Keratinocyte (primary cell): ENCODE data around the gene PTOV1. TPM values are rescaled to one million over a fixed set of nuclear protein-coding genes. Genes with fewer than 3 reads are reported as not detected.

Experiments
- DNase-seq: peaks from one replicate; pipeline ENCODE4 v3.0.0-alpha.2; 2011; ENCODE audit warnings: low read depth, missing footprints, low spot score
- FAIRE-seq: peaks from 2 replicates; lab custom pipeline; 2011; peaks lifted over from hg19 to GRCh38; lab: Jason Lieb, UNC
- H2AFZ ChIP-seq: 2 replicates; pipeline ENCODE4 v1.6.0; 2012; ENCODE audit warnings: low read length, control low read depth, inconsistent platforms; ENCODE audit not compliant: control insufficient read depth
- H3K27ac ChIP-seq: 2 replicates; pipeline ENCODE4 v1.5.1; 2011; ENCODE audit warnings: low read length; ENCODE audit not compliant: control insufficient read depth, insufficient read depth
- H3K27me3 ChIP-seq: 3 replicates; pipeline ENCODE4 v1.6.0; 2011; ENCODE audit warnings: low read length; ENCODE audit not compliant: control insufficient read depth, insufficient read depth; ENCODE audit errors: extremely low read depth
- H3K36me3 ChIP-seq, 2 experiments: 2 replicates in 1 of 2; 3 replicates in 1 of 2; pipeline ENCODE4 v1.5.1; 2011; ENCODE audit warnings: low read length in 2 of 2, mild to moderate bottlenecking in 1 of 2; ENCODE audit not compliant: control insufficient read depth in 2 of 2, insufficient read depth in 2 of 2; ENCODE audit errors: extremely low read depth in 1 of 2
- H3K4me1 ChIP-seq: 3 replicates; pipeline ENCODE4 v1.5.1; 2011; ENCODE audit warnings: low read length; ENCODE audit not compliant: control insufficient read depth, insufficient read depth; ENCODE audit errors: extremely low read depth
- H3K4me2 ChIP-seq: 3 replicates; pipeline ENCODE4 v1.6.0; 2011; ENCODE audit warnings: low read depth, low read length; ENCODE audit not compliant: control insufficient read depth, insufficient read depth; ENCODE audit errors: extremely low read depth
- H3K4me3 ChIP-seq, 3 experiments: fragments of 200-600 bp in 1 of 3; sonication (generic) in 1 of 3; 2 replicates in 2 of 3; 3 replicates in 1 of 3; pipeline ENCODE4 v1.5.1; 2011 to 2016; ENCODE audit warnings: low read length in 3 of 3, mild to moderate bottlenecking in 3 of 3, control low read depth in 2 of 3, inconsistent platforms in 1 of 3, low read depth in 1 of 3, mixed read lengths in 1 of 3, mixed run types in 1 of 3, moderate library complexity in 1 of 3; ENCODE audit not compliant: control insufficient read depth in 2 of 3, insufficient read depth in 2 of 3; ENCODE audit errors: extremely low read depth in 1 of 3
- H3K79me2 ChIP-seq: 2 replicates; pipeline ENCODE4 v1.6.0; 2012; ENCODE audit warnings: low read length; ENCODE audit not compliant: control insufficient read depth, insufficient read depth
- H3K9ac ChIP-seq: 3 replicates; pipeline ENCODE4 v1.6.0; 2011; ENCODE audit warnings: low read length; ENCODE audit not compliant: control insufficient read depth, insufficient read depth; ENCODE audit errors: extremely low read depth
- H3K9me1 ChIP-seq: 3 replicates; pipeline ENCODE4 v1.6.0; 2011; ENCODE audit warnings: low read length; ENCODE audit not compliant: control insufficient read depth, insufficient read depth; ENCODE audit errors: extremely low read depth
- H3K9me3 ChIP-seq: 2 replicates; pipeline ENCODE4 v1.5.1; 2012; ENCODE audit warnings: low read depth, low read length; ENCODE audit not compliant: control insufficient read depth
- H4K20me1 ChIP-seq: 3 replicates; pipeline ENCODE4 v1.6.0; 2011; ENCODE audit warnings: low read length; ENCODE audit not compliant: control insufficient read depth, insufficient read depth; ENCODE audit errors: extremely low read depth
- EZH2 ChIP-seq: IDR thresholded peaks from one replicate; pipeline ENCODE4 v1.6.1; 2012; ENCODE audit warnings: inconsistent platforms, mild to moderate bottlenecking, low read length, moderate library complexity
- dilution Hi-C: fragments of 300-500 bp; cut with MboI; formaldehyde crosslinking; loops from one replicate; pipeline ENCODE4 v1.7.0; 2020; ENCODE audit warnings: low sequenced_read_pairs; ENCODE audit not compliant: extremely low pct_ligation_motif_present
- polyA plus RNA-seq, 5 experiments: library from polyadenylated mRNA; depleted of rRNA in 3 of 5; stranded (reverse) in 3 of 5; stranded (forward) in 1 of 5; unstranded in 1 of 5; fragments of >200 nt; gene quantifications; 1 replicate in 1 of 5; 2 replicates in 3 of 5; 3 replicates in 1 of 5; pipeline versions ENCODE4 v1.2.1 to v1.2.3, GENCODE V29; 2011 to 2012; ENCODE audit warnings: missing spikeins in 2 of 5, low read depth in 1 of 5, low replicate concordance in 1 of 5
- TF ChIP-seq, protein P1 (sequence below), 3 experiments: IDR thresholded peaks in 1 of 3; conservative IDR thresholded peaks in 1 of 3; optimal IDR thresholded peaks in 1 of 3; 2 replicates in 2 of 3; 3 replicates in 1 of 3; pipeline versions ENCODE3 to v1.5.1; 2011; ENCODE audit warnings: low read length in 3 of 3, mild to moderate bottlenecking in 3 of 3, moderate library complexity in 2 of 3, control low read depth in 1 of 3, inconsistent platforms in 1 of 3; ENCODE audit not compliant: insufficient read depth in 2 of 3; ENCODE audit errors: extremely low read depth in 1 of 3

The PTOV1 gene
- polyA plus RNA-seq, 1 donor (not counting 4 experiments of a cell fraction or from before 2014, with no cell fraction given): 22.9 TPM

DNA sequence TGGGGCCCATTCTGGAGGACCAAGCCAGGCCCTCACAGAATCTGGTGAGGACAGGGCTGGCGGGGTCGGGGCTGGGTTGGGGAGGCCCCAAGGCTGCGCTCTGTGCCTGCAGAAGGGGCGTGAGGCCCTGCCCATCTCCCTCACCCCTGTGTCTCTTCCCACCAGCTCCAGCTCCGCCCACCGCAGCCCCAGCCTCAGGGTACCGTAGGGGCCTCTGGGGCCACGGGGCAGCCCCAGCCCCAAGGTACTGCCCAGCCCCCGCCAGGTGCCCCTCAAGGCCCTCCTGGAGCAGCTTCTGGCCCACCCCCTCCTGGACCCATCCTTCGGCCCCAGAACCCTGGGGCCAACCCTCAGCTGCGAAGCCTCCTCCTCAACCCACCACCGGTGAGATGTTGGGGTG lies 15.4 kb upstream of the PTOV1 start:
- Histone ChIP-seq H3K4me3 (no peak overlapping the region), H3K9me1 (no peaks in the 10 kb centered on the region), H3K79me2 (no peaks in the 10 kb centered on the region), H3K27me3 (no peaks in the 10 kb centered on the region), H3K27ac (no peak overlapping the region), H3K4me2 (no peak overlapping the region), H3K9me3 (no peaks in the 10 kb centered on the region), H3K4me1 (no peaks in the 10 kb centered on the region), H4K20me1 (no peaks in the 10 kb centered on the region), H3K36me3 (peaks cover 20 to 44% of the 10 kb centered on the region in 2 experiments), H3K9ac (no peak overlapping the region), H2AFZ (no peak overlapping the region)
- dilution Hi-C loops: no loop called here
- no peak for TF ChIP-seq EZH2
- TF ChIP-seq, protein P1, sequence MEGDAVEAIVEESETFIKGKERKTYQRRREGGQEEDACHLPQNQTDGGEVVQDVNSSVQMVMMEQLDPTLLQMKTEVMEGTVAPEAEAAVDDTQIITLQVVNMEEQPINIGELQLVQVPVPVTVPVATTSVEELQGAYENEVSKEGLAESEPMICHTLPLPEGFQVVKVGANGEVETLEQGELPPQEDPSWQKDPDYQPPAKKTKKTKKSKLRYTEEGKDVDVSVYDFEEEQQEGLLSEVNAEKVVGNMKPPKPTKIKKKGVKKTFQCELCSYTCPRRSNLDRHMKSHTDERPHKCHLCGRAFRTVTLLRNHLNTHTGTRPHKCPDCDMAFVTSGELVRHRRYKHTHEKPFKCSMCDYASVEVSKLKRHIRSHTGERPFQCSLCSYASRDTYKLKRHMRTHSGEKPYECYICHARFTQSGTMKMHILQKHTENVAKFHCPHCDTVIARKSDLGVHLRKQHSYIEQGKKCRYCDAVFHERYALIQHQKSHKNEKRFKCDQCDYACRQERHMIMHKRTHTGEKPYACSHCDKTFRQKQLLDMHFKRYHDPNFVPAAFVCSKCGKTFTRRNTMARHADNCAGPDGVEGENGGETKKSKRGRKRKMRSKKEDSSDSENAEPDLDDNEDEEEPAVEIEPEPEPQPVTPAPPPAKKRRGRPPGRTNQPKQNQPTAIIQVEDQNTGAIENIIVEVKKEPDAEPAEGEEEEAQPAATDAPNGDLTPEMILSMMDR (optimal IDR thresholded peaks at IDR 0.05 in 1 of 3, IDR thresholded peaks at IDR 0.05 in 1 of 3, conservative IDR thresholded peaks at IDR 0.05 in 1 of 3; ENCODE audit: extremely low read depth in 1 of 3, insufficient read depth in 2 of 3, low read length in 3 of 3): no peak
- FAIRE-seq: no peak
- no peak for DNase-seq

DNA sequence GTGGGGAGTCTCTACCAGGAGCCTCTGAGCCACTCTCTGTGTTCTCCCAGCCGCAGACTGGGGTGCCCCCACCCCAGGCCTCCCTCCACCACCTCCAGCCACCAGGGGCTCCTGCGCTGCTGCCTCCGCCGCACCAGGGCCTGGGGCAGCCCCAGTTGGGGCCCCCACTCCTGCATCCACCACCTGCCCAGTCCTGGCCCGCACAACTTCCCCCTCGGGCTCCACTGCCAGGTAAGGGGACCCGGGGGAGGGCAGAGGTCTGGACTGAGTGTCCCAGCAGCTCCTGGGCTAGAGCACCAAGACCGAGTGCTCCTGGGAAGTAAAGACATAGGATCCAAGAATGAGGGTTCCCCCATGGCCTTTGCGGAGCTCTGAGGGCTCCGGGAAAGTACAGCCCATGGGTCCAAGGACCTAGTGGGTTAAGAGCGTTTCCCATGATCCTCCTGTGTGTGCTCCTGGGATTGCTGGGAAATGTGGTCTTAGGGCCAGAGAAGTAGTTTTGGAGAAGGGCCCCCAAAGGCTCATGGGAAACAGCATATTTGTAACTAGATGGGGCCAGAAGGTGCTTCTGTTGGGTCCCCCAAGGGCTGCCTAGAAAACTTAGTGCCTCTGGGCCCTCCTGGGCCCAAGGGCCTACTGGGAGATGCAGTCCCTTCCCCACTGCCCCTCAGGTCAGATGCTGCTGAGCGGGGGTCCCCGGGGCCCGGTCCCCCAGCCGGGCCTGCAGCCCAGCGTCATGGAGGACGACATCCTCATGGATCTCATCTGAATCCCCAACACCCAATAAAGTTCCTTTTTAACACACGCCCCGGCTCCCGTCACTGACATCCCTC lies 14.6 kb upstream of the PTOV1 start:
- H4K20me1 ChIP-seq: no peaks in the 10 kb centered on the region
- FAIRE-seq (no peak), DNase-seq (no peak)
- H3K27me3 ChIP-seq: no peaks in the 10 kb centered on the region
- H3K9me1 ChIP-seq: no peaks in the 10 kb centered on the region
- no peak overlapping the region for H3K4me2 ChIP-seq
- peaks cover 15 to 39% of the 10 kb centered on the region in 2 experiments for H3K36me3 ChIP-seq
- H3K9ac ChIP-seq: no peak overlapping the region
- no peak overlapping the region for H3K27ac ChIP-seq
- TF ChIP-seq, protein P1 (optimal IDR thresholded peaks at IDR 0.05 in 1 of 3, IDR thresholded peaks at IDR 0.05 in 1 of 3, conservative IDR thresholded peaks at IDR 0.05 in 1 of 3; ENCODE audit: extremely low read depth in 1 of 3, insufficient read depth in 2 of 3, low read length in 3 of 3): no peak
- TF ChIP-seq EZH2: no peak
- H2AFZ ChIP-seq: no peak overlapping the region
- dilution Hi-C loops: no loop called here
- no peaks in the 10 kb centered on the region for H3K4me1 ChIP-seq
- H3K4me3 ChIP-seq: no peak overlapping the region
- H3K9me3 ChIP-seq: no peaks in the 10 kb centered on the region
- no peaks in the 10 kb centered on the region for H3K79me2 ChIP-seq
